Measurements from ENCODE around the gene MEA1.

MEA1 gene

GRCh38 chr6:42970871-42971612 lies 42.7 kb downstream of the MEA1 start:
- peak; percentile 68 for DNase-seq (ENCODE audit: low read depth)

GRCh38 chr6:42969934-42970333 lies 43.8 kb downstream of the MEA1 start:
- no peak for DNase-seq (ENCODE audit: low read depth)

GRCh38 chr6:42969431-42969830 lies 44.3 kb downstream of the MEA1 start:
- DNase-seq (ENCODE audit: low read depth) = no peak

GRCh38 chr6:42968783-42969182 lies 45.0 kb downstream of the MEA1 start:
- DNase-seq (ENCODE audit: low read depth) = no peak

GRCh38 chr6:42968126-42968701 lies 45.5 kb downstream of the MEA1 start:
- DNase-seq (ENCODE audit: low read depth) = no peak

- DNase-seq (ENCODE audit: low read depth) = no peak
Observed at GRCh38 chr6:42967228-42967627, 46.5 kb downstream of the MEA1 start.

- DNase-seq (ENCODE audit: low read depth) = no peak
Observed at GRCh38 chr6:42966571-42966970, 47.2 kb downstream of the MEA1 start.

- DNase-seq (ENCODE audit: low read depth) = peak; percentile 76
Observed at GRCh38 chr6:42963855-42964605, 49.7 kb downstream of the MEA1 start.

- no peak for DNase-seq (ENCODE audit: low read depth)
Observed at GRCh38 chr6:42963179-42963854, 50.4 kb downstream of the MEA1 start.

GRCh38 chr6:42962502-42963178 lies 51.1 kb downstream of the MEA1 start:
- no peak for DNase-seq (ENCODE audit: low read depth)

GRCh38 chr6:42962096-42962495 lies 51.6 kb downstream of the MEA1 start:
- no peak for DNase-seq (ENCODE audit: low read depth)

Data from ELR (cell line).